Measurements from ENCODE around the gene SLC6A4.

DNA sequence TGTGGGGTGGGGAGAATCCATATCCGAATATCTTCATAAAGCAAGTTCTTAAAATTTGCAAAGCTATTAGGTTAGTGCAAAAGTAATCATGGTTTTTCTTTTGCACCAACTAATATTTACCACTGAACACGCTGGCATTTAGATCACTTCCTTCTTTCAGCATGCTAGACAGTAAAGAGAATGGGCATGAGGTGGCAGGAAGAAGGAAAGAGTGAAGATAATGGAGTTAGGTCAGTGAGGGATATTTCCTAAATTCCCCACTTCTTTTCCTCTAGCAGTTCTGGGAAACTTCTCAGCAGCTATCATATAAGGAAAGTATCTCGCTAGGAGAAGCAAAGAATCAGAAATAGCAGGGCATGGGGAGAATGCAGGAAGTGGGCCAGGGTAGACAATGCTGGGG lies 39.0 kb downstream of the SLC6A4 start:
- TF ChIP-seq SIN3A (IDR thresholded peaks at IDR 0.05; ENCODE audit: borderline replicate concordance, insufficient read depth, low read length): no peak
- TF ChIP-seq POLR2AphosphoS5 (IDR thresholded peaks at IDR 0.05; ENCODE audit: low read depth, low read length): no peak
- TF ChIP-seq FOXP2 (optimal IDR thresholded peaks at IDR 0.05; ENCODE audit: borderline replicate concordance, extremely low read depth, extremely low read length, insufficient read depth): no peak
- TF ChIP-seq, protein P1, sequence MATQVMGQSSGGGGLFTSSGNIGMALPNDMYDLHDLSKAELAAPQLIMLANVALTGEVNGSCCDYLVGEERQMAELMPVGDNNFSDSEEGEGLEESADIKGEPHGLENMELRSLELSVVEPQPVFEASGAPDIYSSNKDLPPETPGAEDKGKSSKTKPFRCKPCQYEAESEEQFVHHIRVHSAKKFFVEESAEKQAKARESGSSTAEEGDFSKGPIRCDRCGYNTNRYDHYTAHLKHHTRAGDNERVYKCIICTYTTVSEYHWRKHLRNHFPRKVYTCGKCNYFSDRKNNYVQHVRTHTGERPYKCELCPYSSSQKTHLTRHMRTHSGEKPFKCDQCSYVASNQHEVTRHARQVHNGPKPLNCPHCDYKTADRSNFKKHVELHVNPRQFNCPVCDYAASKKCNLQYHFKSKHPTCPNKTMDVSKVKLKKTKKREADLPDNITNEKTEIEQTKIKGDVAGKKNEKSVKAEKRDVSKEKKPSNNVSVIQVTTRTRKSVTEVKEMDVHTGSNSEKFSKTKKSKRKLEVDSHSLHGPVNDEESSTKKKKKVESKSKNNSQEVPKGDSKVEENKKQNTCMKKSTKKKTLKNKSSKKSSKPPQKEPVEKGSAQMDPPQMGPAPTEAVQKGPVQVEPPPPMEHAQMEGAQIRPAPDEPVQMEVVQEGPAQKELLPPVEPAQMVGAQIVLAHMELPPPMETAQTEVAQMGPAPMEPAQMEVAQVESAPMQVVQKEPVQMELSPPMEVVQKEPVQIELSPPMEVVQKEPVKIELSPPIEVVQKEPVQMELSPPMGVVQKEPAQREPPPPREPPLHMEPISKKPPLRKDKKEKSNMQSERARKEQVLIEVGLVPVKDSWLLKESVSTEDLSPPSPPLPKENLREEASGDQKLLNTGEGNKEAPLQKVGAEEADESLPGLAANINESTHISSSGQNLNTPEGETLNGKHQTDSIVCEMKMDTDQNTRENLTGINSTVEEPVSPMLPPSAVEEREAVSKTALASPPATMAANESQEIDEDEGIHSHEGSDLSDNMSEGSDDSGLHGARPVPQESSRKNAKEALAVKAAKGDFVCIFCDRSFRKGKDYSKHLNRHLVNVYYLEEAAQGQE (IDR thresholded peaks at IDR 0.05; ENCODE audit: insufficient read depth in 1 of 2, low read depth in 2 of 2, low read length in 2 of 2): no peak
